Skeletal muscle satellite cell (primary cell): Measurements from ENCODE around the gene PIP4K2B.
"Not testable (repeated sequence)": the region's sequence is repeated elsewhere in the genome, so short reads cannot be mapped to it uniquely, and the experiment has no call there.

Experiments used
- H3K27me3 ChIP-seq: 2 replicates; pipeline ENCODE4 v1.7.0; 2013; ENCODE audit warnings: low read length; ENCODE audit not compliant: control insufficient read depth, insufficient read depth
- H3K36me3 ChIP-seq: 2 replicates; pipeline ENCODE4 v1.7.0; 2013; ENCODE audit warnings: mild to moderate bottlenecking, control low read depth, low read length; ENCODE audit not compliant: insufficient read depth
- H3K4me1 ChIP-seq: 2 replicates; pipeline ENCODE4 v1.7.0; 2013; ENCODE audit warnings: low read length; ENCODE audit not compliant: control insufficient read depth, insufficient read depth
- H3K4me2 ChIP-seq: 2 replicates; pipeline ENCODE4 v1.7.0; 2013; ENCODE audit warnings: mild to moderate bottlenecking, low read length
- H3K4me3 ChIP-seq: 2 replicates; pipeline ENCODE4 v1.7.0; 2013; ENCODE audit warnings: low read length
- H3K9ac ChIP-seq: 2 replicates; pipeline ENCODE4 v1.7.0; 2013; ENCODE audit warnings: mild to moderate bottlenecking, low read depth, low read length, moderate library complexity
- H3K9me3 ChIP-seq: replicated peaks from 2 replicates; pipeline ENCODE4 v1.7.0; 2013; ENCODE audit warnings: mild to moderate bottlenecking, control low read depth, low read length

PIP4K2B gene

DNA sequence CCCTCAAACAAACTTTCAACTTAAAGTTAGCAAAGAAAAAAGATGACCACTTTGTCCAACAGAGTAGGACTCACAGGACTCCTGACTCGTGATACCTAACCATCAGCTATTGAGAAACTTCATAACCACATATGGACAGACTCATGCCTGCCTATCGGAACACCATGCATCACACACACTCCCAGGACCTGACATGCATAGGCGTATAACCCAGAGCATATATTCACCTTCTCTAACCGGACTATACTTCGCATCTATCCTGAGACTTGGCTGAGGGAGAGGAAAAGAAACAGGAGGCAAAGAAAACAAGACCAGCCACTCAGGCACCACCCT lies 2.2 kb downstream of the PIP4K2B start:
- Histone ChIP-seq H3K9ac (peak overlapping the region; percentile 85), H3K4me3 (peak overlapping the region; percentile 98)

DNA sequence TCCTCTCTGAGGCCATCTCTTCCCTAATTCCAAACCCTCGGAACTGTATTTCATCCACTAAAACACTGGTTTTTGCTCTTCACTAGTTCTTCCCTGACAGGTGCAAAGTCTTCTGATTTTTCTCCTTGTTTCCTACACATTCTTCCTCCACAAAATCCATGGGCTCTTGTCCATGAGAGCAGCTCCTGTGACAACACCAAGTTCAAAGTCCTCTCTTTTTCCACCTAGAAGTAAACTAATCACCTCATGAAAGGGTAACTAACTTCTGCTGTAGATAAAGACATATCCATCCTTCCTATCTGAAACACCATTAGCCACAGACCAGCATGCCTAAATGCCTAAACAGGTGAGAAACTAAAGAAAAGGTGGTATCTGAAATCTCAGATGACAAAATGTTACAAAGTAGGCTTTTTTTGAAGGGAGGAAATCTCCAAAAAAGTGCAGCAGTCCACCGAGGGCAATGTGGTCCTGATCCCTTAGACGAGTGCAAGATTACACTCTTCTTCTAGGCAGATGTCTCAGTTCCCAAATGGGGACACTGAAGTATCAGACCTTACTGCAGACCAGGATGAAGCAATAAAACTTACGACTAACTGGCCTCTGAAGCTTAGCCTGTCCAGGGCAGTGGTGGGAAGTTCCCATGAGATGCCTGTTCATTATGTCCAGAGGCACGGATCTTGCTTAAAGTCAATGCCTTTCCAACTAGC lies 2.8 kb downstream of the PIP4K2B start:
- Histone ChIP-seq H3K36me3 (peaks cover 12% of the 10 kb centered on the region), H3K27me3 (no peaks in the 10 kb centered on the region), H3K4me2 (peak overlapping the region; percentile 98), H3K9ac (no peak overlapping the region), H3K4me1 (peaks cover 25% of the 10 kb centered on the region), H3K4me3 (peak overlapping the region; percentile 98), H3K9me3 (no peaks in the 10 kb centered on the region)

More for the DNA sequence above, 2.2 kb downstream of the PIP4K2B start:
- Histone ChIP-seq H3K4me2 (peak overlapping the region; percentile 98), H3K4me1 (peaks cover 25% of the 10 kb centered on the region), H3K27me3 (no peaks in the 10 kb centered on the region), H3K36me3 (peaks cover 17% of the 10 kb centered on the region), H3K9me3 (no peaks in the 10 kb centered on the region)

DNA sequence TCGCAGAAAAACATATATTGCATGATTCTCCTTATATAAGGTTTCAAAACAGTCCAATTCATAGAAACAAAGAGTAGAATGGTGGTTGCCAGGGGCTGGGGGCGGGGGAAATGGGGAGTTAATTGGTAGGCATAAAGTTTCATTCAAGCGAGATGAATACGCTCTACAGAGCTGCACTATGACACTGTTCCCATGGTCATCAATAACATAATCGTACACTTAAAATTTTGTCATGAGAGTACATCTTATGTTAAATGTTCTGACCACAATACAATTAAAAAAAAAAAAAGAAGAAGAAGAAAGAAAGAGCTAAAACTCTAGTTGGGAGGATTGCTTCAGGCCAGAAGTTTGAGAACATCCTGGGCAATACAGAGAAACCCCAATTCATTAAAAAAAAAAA lies 5.1 kb downstream of the PIP4K2B start:
- Histone ChIP-seq H3K27me3 (no peaks in the 10 kb centered on the region), H3K9me3 (no peaks in the 10 kb centered on the region), H3K4me2 (no peak overlapping the region), H3K36me3 (peaks cover 6% of the 10 kb centered on the region), H3K9ac (no peak overlapping the region), H3K4me3 (no peak overlapping the region), H3K4me1 (peaks cover 34% of the 10 kb centered on the region)

DNA sequence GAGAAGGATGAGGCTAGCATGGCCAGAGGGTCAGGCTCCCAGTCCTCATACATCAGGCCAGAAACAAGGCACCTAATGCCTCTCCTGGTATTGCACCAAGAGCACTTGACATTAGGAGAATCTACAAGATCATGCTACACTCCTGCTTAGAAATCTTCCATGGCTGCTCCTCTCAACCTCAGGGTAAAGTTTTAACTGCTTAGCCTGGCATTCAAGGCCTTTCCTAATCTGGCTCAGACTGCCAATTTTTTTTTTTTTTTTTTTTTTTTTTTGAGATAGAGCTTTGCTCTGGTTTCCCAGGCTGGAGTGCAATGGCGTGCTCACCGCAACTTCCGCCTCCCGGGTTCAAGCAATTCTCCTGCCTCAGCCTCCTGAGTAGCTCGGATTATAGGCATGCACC lies 8.2 kb downstream of the PIP4K2B start:
- no peak overlapping the region for H3K9ac ChIP-seq
- H3K4me3 ChIP-seq, result no peak overlapping the region
- peaks cover 19% of the 10 kb centered on the region for H3K4me1 ChIP-seq
- no peak overlapping the region for H3K4me2 ChIP-seq
- no peaks in the 10 kb centered on the region for H3K9me3 ChIP-seq
- H3K27me3 ChIP-seq, result no peaks in the 10 kb centered on the region
- peaks cover 6% of the 10 kb centered on the region for H3K36me3 ChIP-seq

DNA sequence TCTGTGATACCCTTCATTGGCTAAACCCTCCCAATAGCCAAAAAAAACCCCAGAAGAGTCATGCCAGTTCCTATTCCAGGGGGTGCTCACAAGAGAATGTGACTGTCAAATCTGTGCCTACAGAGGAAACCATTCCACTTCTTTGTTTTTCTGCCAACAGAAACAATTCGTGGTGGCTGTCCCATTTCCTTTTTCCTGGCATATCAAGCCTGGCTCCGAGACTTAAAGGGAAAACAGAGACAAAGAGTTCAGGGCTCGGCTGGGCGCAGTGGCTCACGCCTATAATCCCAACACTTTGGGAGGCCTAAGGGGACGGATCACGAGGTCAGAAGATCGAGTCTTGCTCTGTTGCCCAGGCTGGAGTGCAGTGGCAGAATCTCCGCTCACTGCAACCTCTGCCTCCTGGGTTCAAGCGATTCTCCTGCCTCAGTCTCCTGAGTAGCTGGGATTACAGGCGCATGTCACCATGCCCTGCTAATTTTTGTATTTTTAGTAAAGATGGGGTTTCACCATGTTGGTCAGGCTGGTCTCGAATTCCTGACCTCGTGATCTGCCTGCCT lies 9.1 kb downstream of the PIP4K2B start:
- H3K4me3 ChIP-seq, result peak overlapping the region; percentile 16
- H3K27me3 ChIP-seq, H3K9ac ChIP-seq, H3K9me3 ChIP-seq: not testable (repeated sequence)
- peaks cover 13% of the 10 kb centered on the region for H3K36me3 ChIP-seq
- H3K4me1 ChIP-seq, result peaks cover 19% of the 10 kb centered on the region
- peak overlapping the region; percentile 37 for H3K4me2 ChIP-seq

DNA sequence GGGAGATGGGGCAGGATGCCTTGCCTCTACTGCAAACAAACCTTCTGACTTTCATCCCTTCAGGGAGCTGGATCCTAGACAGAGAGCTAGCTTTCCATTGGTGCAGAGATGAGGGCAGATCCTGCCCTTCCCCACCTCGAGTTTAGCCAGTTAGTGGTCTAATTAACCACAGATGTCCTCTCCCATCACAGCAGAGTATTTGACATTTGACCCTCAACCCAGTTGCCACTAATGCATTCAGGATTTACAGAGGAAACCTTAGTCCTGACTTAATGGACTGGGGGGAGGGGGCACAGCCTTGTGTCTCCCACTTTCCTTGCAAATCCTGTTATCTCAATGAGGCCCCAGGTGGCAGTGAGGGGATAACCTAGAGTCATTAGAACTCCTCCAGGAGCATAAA lies 10.2 kb downstream of the PIP4K2B start:
- H3K4me3 ChIP-seq, result no peak overlapping the region
- H3K9me3 ChIP-seq, result no peaks in the 10 kb centered on the region
- no peaks in the 10 kb centered on the region for H3K27me3 ChIP-seq
- no peak overlapping the region for H3K4me2 ChIP-seq
- H3K4me1 ChIP-seq, result peaks cover 19% of the 10 kb centered on the region
- H3K9ac ChIP-seq, result no peak overlapping the region
- peaks cover 22% of the 10 kb centered on the region for H3K36me3 ChIP-seq

DNA sequence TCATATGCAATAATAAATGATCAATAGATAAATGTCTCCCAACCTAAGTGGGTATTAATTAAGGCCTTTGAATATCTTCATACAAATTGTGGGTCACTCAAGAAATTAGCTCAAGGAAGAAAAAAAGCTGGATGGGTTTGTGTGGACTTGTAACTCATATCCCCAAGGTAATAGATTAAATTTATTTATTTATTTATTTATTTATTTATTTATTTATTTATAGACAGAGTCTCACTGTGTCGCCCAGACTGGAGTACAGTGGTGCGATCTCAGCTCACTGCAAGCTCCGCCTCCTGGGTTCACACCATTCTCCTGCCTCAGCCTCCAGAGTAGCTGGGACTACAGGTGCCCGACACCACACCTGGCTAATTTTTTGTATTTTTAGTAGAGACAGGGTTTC lies 11.4 kb downstream of the PIP4K2B start:
- not testable (repeated sequence) for H3K9ac ChIP-seq, H3K27me3 ChIP-seq, H3K9me3 ChIP-seq, H3K4me2 ChIP-seq, H3K4me3 ChIP-seq
- Histone ChIP-seq H3K36me3 (peaks cover 31% of the 10 kb centered on the region), H3K4me1 (peaks cover 19% of the 10 kb centered on the region)

DNA sequence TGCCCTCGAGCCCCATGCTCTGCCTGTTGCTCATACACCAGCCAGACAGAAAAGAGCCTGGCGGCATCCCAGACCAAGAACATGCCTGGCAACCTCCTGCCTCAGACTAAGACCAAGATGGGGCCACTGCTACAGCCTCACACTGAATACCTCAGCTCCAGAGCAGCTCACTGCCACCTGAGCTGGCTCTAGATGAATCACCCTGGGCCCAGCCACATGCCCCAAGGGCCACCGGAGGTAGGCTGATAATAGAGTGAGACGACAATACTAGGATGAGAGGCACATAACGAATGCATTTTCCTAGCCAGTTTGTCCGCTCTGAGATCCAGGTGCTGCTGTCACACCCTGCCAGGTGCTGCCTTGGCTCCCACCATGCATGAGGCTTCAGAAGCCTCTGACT lies 13.0 kb downstream of the PIP4K2B start:
- H3K4me3 ChIP-seq, result no peak overlapping the region
- H3K4me1 ChIP-seq, result peaks cover 19% of the 10 kb centered on the region
- H3K4me2 ChIP-seq, result no peak overlapping the region
- peaks cover 44% of the 10 kb centered on the region for H3K36me3 ChIP-seq
- no peaks in the 10 kb centered on the region for H3K27me3 ChIP-seq
- no peaks in the 10 kb centered on the region for H3K9me3 ChIP-seq
- H3K9ac ChIP-seq, result no peak overlapping the region

DNA sequence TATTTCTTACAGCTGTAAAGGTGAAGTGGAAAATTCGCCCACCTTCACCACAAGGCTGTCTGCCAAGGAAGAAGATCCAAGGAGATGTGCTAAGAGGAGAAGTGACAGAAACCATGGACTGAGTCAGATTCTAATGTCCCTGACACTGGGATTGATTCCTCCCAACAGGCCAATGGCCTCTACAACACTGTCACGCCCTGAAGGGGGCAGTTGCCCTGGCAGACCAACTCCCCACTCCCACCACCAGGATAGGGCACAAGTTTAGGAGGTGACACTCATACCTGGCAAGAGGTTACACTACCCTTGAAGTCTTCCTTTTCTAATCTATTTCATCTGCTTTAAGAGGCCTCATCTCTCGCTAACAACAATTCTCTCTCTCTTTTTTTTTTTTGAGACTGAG lies 16.1 kb downstream of the PIP4K2B start:
- H3K9me3 ChIP-seq, result no peaks in the 10 kb centered on the region
- H3K27me3 ChIP-seq, result no peaks in the 10 kb centered on the region
- no peak overlapping the region for H3K4me3 ChIP-seq
- peaks cover 76% of the 10 kb centered on the region for H3K36me3 ChIP-seq
- no peak overlapping the region for H3K4me2 ChIP-seq
- no peak overlapping the region for H3K9ac ChIP-seq
- no peaks in the 10 kb centered on the region for H3K4me1 ChIP-seq

DNA sequence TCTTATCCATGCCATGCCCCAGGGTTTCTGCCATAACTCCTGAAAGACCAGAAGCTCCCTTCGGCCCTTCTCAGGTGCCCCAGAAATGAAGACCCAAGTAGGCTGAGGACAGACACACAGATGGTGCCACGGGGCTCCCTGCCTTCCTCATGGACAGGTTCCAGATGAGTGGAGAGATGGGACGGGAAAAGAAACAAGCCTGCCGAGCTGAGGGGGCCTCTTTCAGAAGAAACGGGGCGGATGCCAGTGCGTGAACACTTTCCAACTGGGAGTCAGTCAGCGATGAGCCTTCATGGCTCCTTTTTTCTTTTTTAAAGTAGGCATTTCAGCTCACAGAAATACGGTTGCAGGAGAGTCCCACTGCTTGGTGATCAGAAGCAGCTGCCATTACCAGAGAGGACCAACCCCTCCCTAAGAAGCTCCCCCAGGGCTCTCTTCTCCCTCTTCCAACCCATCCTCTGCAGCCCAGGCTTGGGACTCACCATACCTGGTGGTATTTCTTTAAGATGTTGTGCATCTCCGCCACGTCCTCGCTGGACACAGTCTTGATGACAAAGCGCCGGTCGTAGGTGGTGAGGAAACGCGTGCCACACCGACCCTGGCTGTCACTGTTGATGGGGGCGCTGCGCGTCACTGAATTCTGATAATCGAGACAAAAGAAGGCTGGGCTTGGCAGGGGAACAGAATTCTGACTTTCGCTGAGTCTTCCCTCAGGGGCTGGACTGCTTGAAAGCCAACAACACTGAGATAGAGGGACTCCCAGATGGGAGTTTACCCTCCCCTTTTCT lies 19.2 kb downstream of the PIP4K2B start:
- Histone ChIP-seq H3K4me2 (no peak overlapping the region), H3K4me3 (no peak overlapping the region), H3K4me1 (no peaks in the 10 kb centered on the region), H3K36me3 (peaks cover 82% of the 10 kb centered on the region), H3K27me3 (no peaks in the 10 kb centered on the region), H3K9me3 (no peaks in the 10 kb centered on the region), H3K9ac (no peak overlapping the region)

DNA sequence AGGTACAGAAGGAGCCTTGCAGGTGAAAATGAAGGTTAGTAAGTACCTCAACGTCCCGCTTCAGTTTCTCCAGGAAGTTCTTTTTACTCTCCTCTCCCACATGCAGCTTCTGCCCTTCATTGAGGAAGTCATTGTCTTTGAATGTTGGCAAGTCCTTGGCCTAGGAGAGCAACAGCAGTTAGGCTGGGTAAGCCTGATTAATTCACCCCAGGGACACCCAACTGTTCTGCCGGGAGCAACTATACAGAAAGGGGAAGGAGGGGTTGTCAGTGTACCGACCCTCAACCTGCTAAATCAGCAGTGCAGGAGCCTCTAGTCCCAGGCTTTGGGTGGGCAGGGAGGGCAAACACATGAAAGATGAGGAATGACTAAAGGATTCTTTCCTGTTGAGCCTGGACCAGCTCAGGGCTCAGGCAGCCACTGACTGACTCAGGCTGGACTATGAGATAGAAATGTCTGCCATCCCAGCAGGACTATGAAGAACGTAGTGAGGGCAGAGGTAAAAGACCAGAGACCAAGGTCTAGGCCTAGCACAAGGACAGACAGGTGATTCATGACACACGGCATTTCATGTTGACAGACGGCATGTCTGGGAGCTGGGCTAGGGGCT lies 21.6 kb downstream of the PIP4K2B start:
- peaks cover 84% of the 10 kb centered on the region for H3K36me3 ChIP-seq

More for the DNA sequence above, 21.6 kb downstream of the PIP4K2B start:
- H3K4me1 ChIP-seq, result no peaks in the 10 kb centered on the region
- no peak overlapping the region for H3K4me2 ChIP-seq
- H3K9me3 ChIP-seq, result no peaks in the 10 kb centered on the region
- no peak overlapping the region for H3K9ac ChIP-seq
- H3K27me3 ChIP-seq, result no peaks in the 10 kb centered on the region
- no peak overlapping the region for H3K4me3 ChIP-seq
